ENCODE measurements around the gene ZNG1B.
"Not testable (repeated sequence)": the region's sequence is repeated elsewhere in the genome, so short reads cannot be mapped to it uniquely, and the experiment has no call there.

The ZNG1B gene

DNA sequence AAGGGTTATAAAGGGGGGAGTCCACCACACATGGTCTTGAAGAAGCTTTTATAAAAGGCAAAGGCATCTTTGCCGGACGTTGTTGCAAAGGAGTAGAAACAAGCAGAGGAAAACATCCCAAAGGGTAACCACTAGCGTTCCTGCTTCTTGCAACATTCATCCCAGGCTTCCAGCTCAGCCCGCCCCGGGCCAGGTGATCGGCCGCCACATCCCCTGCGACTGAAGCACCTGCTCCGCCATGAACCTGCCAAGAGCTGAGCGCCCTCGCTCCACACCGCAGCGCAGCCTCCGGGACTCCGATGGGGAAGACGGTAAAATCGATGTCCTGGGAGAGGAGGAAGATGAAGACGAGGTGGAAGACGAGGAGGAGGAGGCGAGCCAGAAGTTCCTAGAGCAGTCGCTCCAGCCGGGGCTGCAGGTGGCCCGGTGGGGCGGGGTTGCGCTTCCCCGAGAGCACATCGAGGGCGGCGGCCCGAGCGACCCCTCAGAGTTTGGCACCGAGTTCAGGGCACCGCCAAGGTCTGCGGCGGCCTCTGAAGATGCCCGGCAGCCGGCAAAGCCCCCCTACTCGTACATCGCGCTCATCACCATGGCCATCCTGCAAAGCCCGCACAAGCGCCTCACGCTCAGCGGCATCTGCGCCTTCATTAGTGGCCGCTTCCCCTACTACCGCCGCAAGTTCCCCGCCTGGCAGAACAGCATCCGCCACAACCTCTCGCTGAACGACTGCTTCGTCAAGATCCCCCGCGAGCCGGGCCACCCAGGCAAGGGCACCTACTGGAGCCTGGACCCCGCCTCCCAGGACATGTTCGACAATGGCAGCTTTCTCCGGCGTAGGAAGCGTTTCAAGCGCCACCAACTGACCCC, 61.8 kb downstream of the ZNG1B start:
- H3K27ac Mint-ChIP-seq; ATAC-seq; H3K36me3 Mint-ChIP-seq (ENCODE audit: low read depth); DNase-seq; H3K9me3 Mint-ChIP-seq; H3K4me1 Mint-ChIP-seq: not testable (repeated sequence)
- H3K27me3 Mint-ChIP-seq = peaks cover 18% of the 10 kb centered on the region
- H3K4me3 Mint-ChIP-seq = peak overlapping the region; percentile 17

DNA sequence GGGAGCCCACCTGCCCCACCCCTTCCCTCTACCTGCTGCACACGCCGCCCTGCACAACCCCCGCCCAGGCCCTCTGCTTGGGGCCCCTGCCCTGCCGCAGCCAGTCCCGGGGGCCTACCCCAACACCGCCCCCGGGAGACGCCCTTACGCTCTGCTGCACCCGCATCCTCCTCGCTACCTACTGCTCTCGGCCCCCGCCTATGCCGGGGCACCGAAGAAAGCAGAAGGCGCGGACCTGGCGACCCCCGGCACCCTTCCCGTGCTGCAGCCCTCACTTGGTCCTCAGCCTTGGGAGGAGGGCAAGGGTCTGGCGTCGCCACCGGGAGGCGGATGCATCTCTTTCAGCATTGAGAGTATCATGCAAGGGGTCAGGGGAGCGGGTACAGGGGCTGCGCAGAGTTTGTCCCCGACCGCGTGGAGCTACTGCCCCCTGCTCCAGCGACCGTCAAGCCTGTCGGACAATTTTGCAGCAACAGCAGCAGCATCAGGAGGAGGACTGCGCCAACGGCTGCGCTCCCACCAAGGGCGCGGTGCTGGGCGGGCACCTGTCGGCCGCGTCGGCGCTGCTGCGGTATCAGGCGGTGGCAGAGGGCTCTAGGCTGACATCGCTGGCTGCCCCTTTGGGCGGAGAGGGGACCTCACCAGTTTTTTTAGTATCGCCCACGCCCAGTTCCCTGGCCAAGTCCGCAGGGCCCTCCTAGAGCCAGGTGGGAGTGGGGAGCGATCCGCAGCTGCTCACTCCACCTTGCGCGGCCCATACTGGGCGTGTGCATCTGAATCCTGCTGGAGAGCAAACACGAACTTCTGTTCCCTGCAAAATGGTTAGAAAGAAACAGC, 62.6 kb downstream of the ZNG1B start:
- not testable (repeated sequence) for DNase-seq; H3K36me3 Mint-ChIP-seq (ENCODE audit: low read depth); H3K4me1 Mint-ChIP-seq; H3K4me3 Mint-ChIP-seq; H3K9me3 Mint-ChIP-seq; H3K27ac Mint-ChIP-seq; ATAC-seq
- peaks cover 20% of the 10 kb centered on the region for H3K27me3 Mint-ChIP-seq

GRCh38 chr2:113500723-113501038, 63.2 kb downstream of the ZNG1B start:
- H3K27ac Mint-ChIP-seq; H3K9me3 Mint-ChIP-seq; ATAC-seq; H3K4me3 Mint-ChIP-seq; DNase-seq; H3K4me1 Mint-ChIP-seq; H3K36me3 Mint-ChIP-seq (ENCODE audit: low read depth): not testable (repeated sequence)
- peaks cover 20% of the 10 kb centered on the region for H3K27me3 Mint-ChIP-seq

DNA sequence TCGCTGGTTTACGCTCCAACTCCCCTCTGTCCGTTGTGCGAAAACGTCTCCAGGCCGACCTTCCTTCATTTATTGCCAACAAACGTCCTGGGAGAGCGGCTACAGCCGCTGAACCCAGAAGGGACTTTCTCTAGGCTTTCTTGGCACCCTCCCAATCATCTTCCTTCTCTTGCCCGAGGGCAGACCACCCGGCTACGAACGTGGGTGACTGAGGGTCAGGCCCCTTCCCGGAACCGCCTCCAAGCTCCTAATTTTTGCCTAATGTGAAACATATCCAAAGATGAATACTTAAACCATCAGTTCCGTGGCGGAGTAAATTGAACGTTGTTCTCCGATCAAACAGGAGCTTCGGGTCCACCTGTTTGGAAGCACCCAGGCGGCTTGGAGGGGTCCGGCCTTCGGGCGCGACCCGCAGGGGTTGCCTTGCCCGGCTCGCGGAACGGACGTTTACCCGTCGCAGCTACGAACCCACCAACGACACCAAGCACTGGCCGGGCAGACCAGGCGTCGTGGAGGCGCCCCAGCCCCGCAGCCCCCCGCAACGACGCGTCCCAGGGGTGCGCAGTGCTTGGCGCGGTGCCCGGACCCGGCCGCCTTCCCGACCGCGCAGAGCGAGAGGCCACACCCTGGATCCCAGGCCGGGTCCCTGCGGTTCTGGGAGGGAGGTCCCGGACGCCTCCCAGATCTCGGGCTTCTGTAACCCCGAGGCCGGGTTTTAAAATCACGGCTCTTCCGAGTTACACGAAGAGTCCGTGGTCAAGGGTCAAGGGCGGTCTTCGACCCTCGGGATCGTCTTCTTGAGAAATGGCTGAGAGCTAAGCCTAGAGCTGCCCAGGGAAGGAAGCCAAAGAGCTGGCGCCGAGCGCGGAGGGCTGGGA, 65.0 kb downstream of the ZNG1B start:
- DNase-seq = peak; percentile 2
- not testable (repeated sequence) for ATAC-seq; H3K9me3 Mint-ChIP-seq; H3K4me1 Mint-ChIP-seq; H3K36me3 Mint-ChIP-seq (ENCODE audit: low read depth)
- peak overlapping the region; percentile 72 for H3K4me3 Mint-ChIP-seq
- peaks cover 22% of the 10 kb centered on the region for H3K27me3 Mint-ChIP-seq
- peak overlapping the region; percentile 49 for H3K27ac Mint-ChIP-seq

DNA sequence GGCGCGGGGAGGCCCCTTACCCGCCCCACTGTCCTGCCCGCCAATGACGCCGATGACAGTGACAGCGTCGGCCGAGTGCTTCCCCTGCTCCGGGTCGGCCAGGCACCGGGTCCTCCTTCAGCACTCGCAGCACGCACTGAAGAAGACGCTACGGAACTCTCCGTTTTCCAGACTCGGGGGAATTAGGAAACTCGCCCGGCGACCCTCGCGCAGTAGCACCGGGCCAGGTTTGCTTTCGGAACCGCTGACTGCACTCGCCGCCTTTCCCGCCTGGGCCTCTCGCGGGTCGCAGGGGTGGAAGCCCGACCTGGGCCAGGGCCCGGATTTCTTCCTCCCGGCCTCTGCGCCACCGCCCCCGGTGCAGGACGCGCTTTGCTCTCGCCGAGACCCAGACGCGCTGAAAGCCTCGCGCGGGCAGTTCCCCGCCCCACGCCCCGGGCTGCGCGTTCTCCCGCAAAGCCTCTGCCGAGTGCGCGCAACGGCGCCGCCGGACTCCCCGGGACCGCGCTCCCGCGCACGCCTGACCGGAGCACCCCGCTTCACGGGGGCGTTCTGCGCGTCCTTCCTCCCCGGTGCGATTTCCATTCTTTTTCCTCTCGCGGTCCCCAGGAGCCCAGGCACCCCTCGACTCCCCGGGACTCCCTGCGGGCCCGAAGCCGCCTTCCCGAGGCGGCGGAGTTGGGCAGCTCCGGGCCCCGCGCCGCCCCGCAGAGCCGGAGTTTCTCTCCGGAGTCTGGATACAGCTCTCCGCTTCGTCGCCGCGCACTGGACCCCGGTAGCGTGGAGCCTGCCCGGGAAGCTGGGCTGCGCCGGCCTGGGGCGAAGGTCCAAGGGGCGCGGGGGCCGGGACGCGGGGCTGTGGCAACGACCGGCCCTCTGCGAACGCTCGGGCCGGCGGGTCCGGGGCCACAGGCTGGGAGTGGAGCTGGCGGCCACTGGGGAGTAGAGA, 65.9 kb downstream of the ZNG1B start:
- peak; percentile 87 for ATAC-seq
- H3K27ac Mint-ChIP-seq; H3K36me3 Mint-ChIP-seq (ENCODE audit: low read depth); H3K4me1 Mint-ChIP-seq; H3K9me3 Mint-ChIP-seq: not testable (repeated sequence)
- peak; percentile 45 for DNase-seq
- Mint-ChIP-seq H3K27me3 (peaks cover 22% of the 10 kb centered on the region), H3K4me3 (peak overlapping the region; percentile 72)

GRCh38 chr2:113504081-113504480, 66.6 kb downstream of the ZNG1B start:
- not testable (repeated sequence) for H3K4me3 Mint-ChIP-seq; H3K36me3 Mint-ChIP-seq (ENCODE audit: low read depth); DNase-seq; H3K9me3 Mint-ChIP-seq; H3K27ac Mint-ChIP-seq; H3K4me1 Mint-ChIP-seq; ATAC-seq
- peaks cover 22% of the 10 kb centered on the region for H3K27me3 Mint-ChIP-seq

- not testable (repeated sequence) for H3K27ac Mint-ChIP-seq; H3K36me3 Mint-ChIP-seq (ENCODE audit: low read depth); H3K9me3 Mint-ChIP-seq; ATAC-seq; H3K4me3 Mint-ChIP-seq; DNase-seq; H3K4me1 Mint-ChIP-seq
- H3K27me3 Mint-ChIP-seq = peaks cover 15% of the 10 kb centered on the region
Observed at GRCh38 chr2:113507394-113508140, 70.1 kb downstream of the ZNG1B start.

- H3K9me3 Mint-ChIP-seq; H3K4me1 Mint-ChIP-seq; ATAC-seq; H3K27ac Mint-ChIP-seq; H3K36me3 Mint-ChIP-seq (ENCODE audit: low read depth); DNase-seq; H3K4me3 Mint-ChIP-seq: not testable (repeated sequence)
- peaks cover 12% of the 10 kb centered on the region for H3K27me3 Mint-ChIP-seq
Observed at GRCh38 chr2:113508187-113508586, 70.7 kb downstream of the ZNG1B start.

DNA sequence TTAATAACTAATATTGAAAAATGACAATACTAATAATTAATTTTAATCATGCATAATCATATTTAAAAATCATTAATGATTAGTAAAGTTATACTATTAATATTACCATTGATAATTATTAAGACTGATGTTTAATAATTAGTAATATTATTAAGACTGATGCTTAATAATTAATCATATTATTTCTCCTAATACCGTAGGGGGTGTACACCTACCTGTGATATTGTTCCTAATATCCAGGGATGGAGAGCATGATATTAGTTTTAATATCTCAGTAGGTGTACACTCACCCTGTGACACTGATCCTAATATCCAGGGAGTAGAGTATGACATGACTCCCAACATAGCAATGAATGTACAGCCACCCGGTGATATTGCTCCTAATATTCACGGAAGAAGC, 73.4 kb downstream of the ZNG1B start:
- not testable (repeated sequence) for H3K9me3 Mint-ChIP-seq; H3K27ac Mint-ChIP-seq; H3K36me3 Mint-ChIP-seq (ENCODE audit: low read depth); H3K4me3 Mint-ChIP-seq; H3K4me1 Mint-ChIP-seq; H3K27me3 Mint-ChIP-seq; ATAC-seq; DNase-seq

DNA sequence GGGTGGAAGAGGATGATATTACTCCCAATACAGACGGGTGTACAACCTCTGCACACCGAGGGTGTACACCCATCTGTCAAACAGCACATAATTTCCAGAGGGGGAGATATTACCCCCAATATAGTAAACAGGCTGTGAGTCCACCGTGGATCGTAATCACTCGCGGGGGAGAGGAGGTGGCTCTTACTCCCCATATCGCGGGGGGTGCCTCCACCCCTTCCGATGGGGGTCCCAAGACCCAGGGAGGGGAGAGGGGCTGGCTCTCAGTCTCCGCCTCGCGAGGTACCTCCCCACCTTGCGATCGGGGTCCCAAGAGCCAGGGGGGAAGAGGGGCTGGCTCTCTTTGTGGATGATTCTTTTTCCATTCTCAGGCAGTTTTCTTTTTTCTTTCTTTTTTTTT, 74.4 kb downstream of the ZNG1B start:
- not testable (repeated sequence) for H3K27ac Mint-ChIP-seq; H3K9me3 Mint-ChIP-seq; ATAC-seq; H3K27me3 Mint-ChIP-seq; H3K4me1 Mint-ChIP-seq; DNase-seq; H3K36me3 Mint-ChIP-seq (ENCODE audit: low read depth); H3K4me3 Mint-ChIP-seq

GRCh38 chr2:113515457-113515856, 78.0 kb downstream of the ZNG1B start:
- H3K4me1 Mint-ChIP-seq; ATAC-seq; H3K27ac Mint-ChIP-seq; H3K36me3 Mint-ChIP-seq (ENCODE audit: low read depth); H3K9me3 Mint-ChIP-seq; H3K27me3 Mint-ChIP-seq; DNase-seq; H3K4me3 Mint-ChIP-seq: not testable (repeated sequence)

DNA sequence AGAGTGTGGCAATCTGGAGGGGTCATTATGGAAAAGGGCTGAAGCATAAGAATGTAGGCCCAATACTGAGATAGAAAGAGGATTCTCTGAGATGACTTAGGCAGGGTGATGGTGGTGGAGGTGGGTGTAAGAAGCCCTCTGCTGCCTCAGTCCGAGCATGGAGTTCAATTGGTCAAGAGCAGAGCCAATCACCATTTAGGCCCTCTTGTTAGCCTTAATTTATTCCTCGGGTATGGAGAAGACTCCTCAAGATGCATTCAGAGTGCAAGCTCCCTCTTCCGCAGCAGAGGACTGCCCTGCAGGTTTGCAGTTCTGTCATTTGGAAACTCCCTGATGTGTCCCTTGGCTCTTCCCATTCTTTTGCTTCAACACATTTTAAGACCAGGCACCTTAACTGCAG, 78.5 kb downstream of the ZNG1B start:
- H3K4me1 Mint-ChIP-seq; H3K4me3 Mint-ChIP-seq; ATAC-seq; DNase-seq; H3K27ac Mint-ChIP-seq; H3K9me3 Mint-ChIP-seq; H3K36me3 Mint-ChIP-seq (ENCODE audit: low read depth); H3K27me3 Mint-ChIP-seq: not testable (repeated sequence)

DNA sequence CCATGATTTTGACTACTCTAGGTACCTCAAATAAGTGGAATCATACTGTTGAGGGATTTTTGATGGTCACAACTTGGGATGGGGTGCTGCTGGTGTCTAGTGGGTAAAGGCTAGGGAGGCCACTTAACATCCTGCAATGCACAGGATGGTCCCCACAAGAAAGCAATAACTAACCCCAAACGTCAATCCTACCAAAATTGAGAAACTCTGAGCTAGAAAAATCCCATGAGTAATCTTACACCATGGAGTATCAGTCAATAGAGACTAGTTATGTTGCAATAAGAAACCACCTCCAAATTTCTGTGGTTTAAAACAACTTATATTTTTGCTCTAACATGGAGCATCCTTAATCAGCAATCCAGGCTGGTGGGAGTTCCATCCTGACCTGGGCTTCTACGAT, 79.5 kb downstream of the ZNG1B start:
- H3K4me3 Mint-ChIP-seq; H3K27me3 Mint-ChIP-seq; H3K9me3 Mint-ChIP-seq; H3K36me3 Mint-ChIP-seq (ENCODE audit: low read depth); H3K4me1 Mint-ChIP-seq; DNase-seq; H3K27ac Mint-ChIP-seq; ATAC-seq: not testable (repeated sequence)

Data from activated naive CD8-positive, alpha-beta T cell treated with anti-CD3 and anti-CD28 coated beads, Interleukin-2, amount 50 U/mL, for 24 hours (primary cell).